Neural progenitor cell (in vitro differentiated cells): ENCODE results near the gene RNF157. TPM values are rescaled to one million over a fixed set of nuclear protein-coding genes. Genes with fewer than 3 reads are reported as not detected.
"Not testable (repeated sequence)": the region's sequence is repeated elsewhere in the genome, so short reads cannot be mapped to it uniquely, and the experiment has no call there.

Experiments
- DNase-seq: peaks from one replicate; pipeline ENCODE4 v3.0.0-alpha.2; 2016; ENCODE audit warnings: low spot score
- H2AFZ ChIP-seq: fragments of 200-600 bp; sonication (generic); replicated peaks from 2 replicates; pipeline ENCODE4 v1.6.1; 2016; ENCODE audit warnings: antibody characterized with exemption
- H3F3A ChIP-seq: fragments of 200-600 bp; sonication (generic); 2 replicates; pipeline ENCODE4 v1.6.1; 2016; ENCODE audit warnings: antibody characterized with exemption, low read depth
- H3K27ac ChIP-seq: fragments of 200-600 bp; sonication (generic); 2 replicates; pipeline ENCODE4 v1.5.1; 2016; ENCODE audit warnings: mild to moderate bottlenecking
- H3K27me3 ChIP-seq: fragments of 200-600 bp; sonication (generic); 2 replicates; pipeline ENCODE4 v1.6.1; 2016; ENCODE audit warnings: mild to moderate bottlenecking, moderate library complexity
- H3K36me3 ChIP-seq: fragments of 200-600 bp; sonication (generic); 2 replicates; pipeline ENCODE4 v1.5.1; 2016
- H3K4me1 ChIP-seq: fragments of 200-600 bp; sonication (generic); 2 replicates; pipeline ENCODE4 v1.6.1; 2016; ENCODE audit warnings: mixed run types
- H3K4me2 ChIP-seq: fragments of 200-600 bp; sonication (generic); 2 replicates; pipeline ENCODE4 v1.6.1; 2016
- H3K4me3 ChIP-seq: fragments of 200-600 bp; sonication (generic); 2 replicates; pipeline ENCODE4 v1.5.1; 2016
- H3K79me2 ChIP-seq: fragments of 200-600 bp; sonication (generic); 2 replicates; pipeline ENCODE4 v1.6.1; 2016; ENCODE audit warnings: low read depth
- H3K9ac ChIP-seq: fragments of 200-600 bp; sonication (generic); 2 replicates; pipeline ENCODE4 v1.6.1; 2016
- H3K9me3 ChIP-seq: fragments of 200-600 bp; sonication (generic); 2 replicates; pipeline ENCODE4 v1.5.1; 2016; ENCODE audit warnings: low read depth
- H4K20me1 ChIP-seq: fragments of 200-600 bp; sonication (generic); 2 replicates; pipeline ENCODE4 v1.6.1; 2016; ENCODE audit warnings: low read depth
- H3K27ac Mint-ChIP-seq: 3 replicates; pipeline ENCODE4 v1.8.0; 2021; ENCODE audit warnings: mixed read lengths
- H3K27me3 Mint-ChIP-seq: 2 replicates; pipeline ENCODE4 v1.8.0; 2022; ENCODE audit warnings: low read depth, mild to moderate bottlenecking, inconsistent platforms, moderate library complexity, mixed read lengths; ENCODE audit not compliant: insufficient read depth
- H3K36me3 Mint-ChIP-seq: 3 replicates; pipeline ENCODE4 v1.8.0; 2021; ENCODE audit warnings: mixed read lengths
- H3K4me1 Mint-ChIP-seq: 3 replicates; pipeline ENCODE4 v1.8.0; 2021; ENCODE audit warnings: mixed read lengths
- H3K4me3 Mint-ChIP-seq: 3 replicates; pipeline ENCODE4 v1.8.0; 2021; ENCODE audit warnings: mild to moderate bottlenecking, moderate library complexity, mixed read lengths
- H3K9me3 Mint-ChIP-seq: 3 replicates; pipeline ENCODE4 v1.8.0; 2020; ENCODE audit warnings: mixed read lengths
- EZH2 ChIP-seq: fragments of 200-600 bp; sonication (generic); IDR thresholded peaks from 2 replicates; pipeline ENCODE4 v1.6.1; 2017; ENCODE audit warnings: antibody characterized with exemption, mild to moderate bottlenecking, moderate library complexity
- EZH2phosphoT487 ChIP-seq: fragments of 200-600 bp; sonication (generic); IDR thresholded peaks from 2 replicates; pipeline ENCODE4 v1.6.1; 2017; ENCODE audit warnings: antibody characterized with exemption
- total RNA-seq: library from RNA; depleted of rRNA; stranded (reverse); fragments of >200 nt; gene quantifications from 2 replicates; pipeline ENCODE4 v1.2.3, GENCODE V29; 2015; ENCODE audit warnings: low replicate concordance
- TF ChIP-seq, protein P1 (sequence below): fragments of 200-600 bp; sonication (generic); IDR thresholded peaks from 2 replicates; pipeline ENCODE4 v1.5.1; 2017; ENCODE audit warnings: antibody characterized with exemption, mild to moderate bottlenecking

The RNF157 gene
- total RNA-seq, 1 donor from 2014 or later: 21.0 TPM

DNA sequence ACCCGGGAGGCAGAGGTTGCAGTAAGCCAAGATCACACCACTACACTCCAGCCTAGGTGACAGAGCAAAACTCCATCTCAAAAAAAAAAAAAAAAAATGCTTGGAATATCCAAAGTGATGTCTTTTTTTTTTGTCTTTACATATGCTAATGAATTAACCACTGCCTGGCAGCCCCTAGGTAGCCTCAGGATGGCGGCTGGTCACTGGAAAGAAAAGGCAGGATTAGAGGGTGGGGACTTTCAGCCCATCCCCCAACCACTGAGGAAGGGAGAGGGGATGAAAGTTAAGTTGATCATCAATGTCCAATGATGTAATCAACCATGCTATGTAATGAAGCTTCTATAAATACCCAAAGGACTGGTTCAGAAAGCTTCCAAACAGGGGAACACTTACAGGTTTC, 26.8 kb downstream of the RNF157 start:
- H3F3A ChIP-seq: peaks cover 3% of the 10 kb centered on the region
- H3K36me3 ChIP-seq: no peaks in the 10 kb centered on the region
- no peaks in the 10 kb centered on the region for H3K27me3 ChIP-seq
- Mint-ChIP-seq H3K36me3 (peaks cover 13% of the 10 kb centered on the region), H3K4me1 (peaks cover 10% of the 10 kb centered on the region), H3K4me3 (no peak overlapping the region), H3K27ac (no peak overlapping the region), H3K27me3 (no peaks in the 10 kb centered on the region), H3K9me3 (no peaks in the 10 kb centered on the region)
- H3K4me1 ChIP-seq: peaks cover 11% of the 10 kb centered on the region
- no peak overlapping the region for H2AFZ ChIP-seq
- H3K27ac ChIP-seq: no peak overlapping the region
- no peaks in the 10 kb centered on the region for H3K79me2 ChIP-seq
- no peak overlapping the region for H3K9ac ChIP-seq
- no peak overlapping the region for H3K4me2 ChIP-seq
- TF ChIP-seq EZH2phosphoT487: no peak
- TF ChIP-seq, protein P1, sequence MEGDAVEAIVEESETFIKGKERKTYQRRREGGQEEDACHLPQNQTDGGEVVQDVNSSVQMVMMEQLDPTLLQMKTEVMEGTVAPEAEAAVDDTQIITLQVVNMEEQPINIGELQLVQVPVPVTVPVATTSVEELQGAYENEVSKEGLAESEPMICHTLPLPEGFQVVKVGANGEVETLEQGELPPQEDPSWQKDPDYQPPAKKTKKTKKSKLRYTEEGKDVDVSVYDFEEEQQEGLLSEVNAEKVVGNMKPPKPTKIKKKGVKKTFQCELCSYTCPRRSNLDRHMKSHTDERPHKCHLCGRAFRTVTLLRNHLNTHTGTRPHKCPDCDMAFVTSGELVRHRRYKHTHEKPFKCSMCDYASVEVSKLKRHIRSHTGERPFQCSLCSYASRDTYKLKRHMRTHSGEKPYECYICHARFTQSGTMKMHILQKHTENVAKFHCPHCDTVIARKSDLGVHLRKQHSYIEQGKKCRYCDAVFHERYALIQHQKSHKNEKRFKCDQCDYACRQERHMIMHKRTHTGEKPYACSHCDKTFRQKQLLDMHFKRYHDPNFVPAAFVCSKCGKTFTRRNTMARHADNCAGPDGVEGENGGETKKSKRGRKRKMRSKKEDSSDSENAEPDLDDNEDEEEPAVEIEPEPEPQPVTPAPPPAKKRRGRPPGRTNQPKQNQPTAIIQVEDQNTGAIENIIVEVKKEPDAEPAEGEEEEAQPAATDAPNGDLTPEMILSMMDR: no peak
- TF ChIP-seq EZH2: no peak
- no peaks in the 10 kb centered on the region for H3K9me3 ChIP-seq
- H3K4me3 ChIP-seq: no peak overlapping the region
- DNase-seq: peak; percentile 30
- peaks cover 3% of the 10 kb centered on the region for H4K20me1 ChIP-seq

- Histone ChIP-seq H3K36me3 (no peaks in the 10 kb centered on the region), H3K9ac (no peak overlapping the region), H3K4me3 (no peak overlapping the region), H3K4me1 (peaks cover 1% of the 10 kb centered on the region), H4K20me1 (no peaks in the 10 kb centered on the region), H3K9me3 (no peaks in the 10 kb centered on the region), H3K27me3 (no peaks in the 10 kb centered on the region), H3F3A (no peaks in the 10 kb centered on the region), H3K27ac (no peak overlapping the region), H3K79me2 (no peaks in the 10 kb centered on the region), H3K4me2 (no peak overlapping the region), H2AFZ (no peak overlapping the region)
- H3K36me3 Mint-ChIP-seq: peaks cover 13% of the 10 kb centered on the region
- H3K4me3 Mint-ChIP-seq: no peak overlapping the region
- H3K9me3 Mint-ChIP-seq: no peaks in the 10 kb centered on the region
- TF ChIP-seq, protein P1: no peak
- no peak for TF ChIP-seq EZH2
- no peak for TF ChIP-seq EZH2phosphoT487
- H3K27me3 Mint-ChIP-seq: peaks cover 3% of the 10 kb centered on the region
- H3K4me1 Mint-ChIP-seq: peaks cover 16% of the 10 kb centered on the region
- no peak overlapping the region for H3K27ac Mint-ChIP-seq
- no peak for DNase-seq
Measured at GRCh38 chr17:76208120-76208519, 32.2 kb downstream of the RNF157 start.

DNA sequence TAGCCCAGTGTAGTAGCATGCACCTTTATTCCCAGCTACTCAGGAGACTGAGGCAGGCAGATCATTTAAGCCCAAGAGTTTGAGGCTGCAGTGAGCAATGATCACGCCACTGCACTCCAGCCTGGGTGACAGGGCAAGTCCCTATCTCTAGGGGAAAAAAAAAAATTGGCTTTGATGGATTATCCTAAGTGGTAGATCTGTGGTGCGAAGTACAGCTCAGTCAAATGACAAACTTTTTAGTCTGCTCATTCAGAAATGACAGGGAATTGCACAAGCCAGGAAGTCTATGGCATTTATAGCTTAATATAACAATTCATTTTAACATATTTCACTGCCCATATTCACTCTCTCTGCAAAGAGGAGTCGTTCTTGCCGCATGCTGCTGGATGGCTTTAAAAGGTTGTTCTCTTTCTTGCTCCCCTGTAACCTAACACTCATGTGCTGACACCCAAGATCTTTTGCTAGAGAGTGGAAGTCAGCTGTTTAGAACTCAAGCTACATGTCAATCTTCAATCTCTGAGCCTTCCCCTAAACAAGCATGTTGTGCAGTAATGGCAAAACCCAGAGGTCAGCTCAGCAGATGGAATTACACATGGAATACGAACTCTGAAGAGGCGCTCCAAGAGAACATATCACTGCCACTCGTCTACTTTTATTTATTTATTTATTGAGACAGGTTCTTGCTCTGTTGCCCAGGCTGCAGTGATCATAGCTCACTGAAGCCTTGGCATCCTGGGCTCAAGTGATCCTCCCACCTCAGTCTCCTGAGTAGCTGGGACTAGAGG, 32.8 kb downstream of the RNF157 start:
- no peaks in the 10 kb centered on the region for H3F3A ChIP-seq
- Mint-ChIP-seq H3K4me3 (no peak overlapping the region), H3K27me3 (peaks cover 3% of the 10 kb centered on the region), H3K4me1 (peaks cover 16% of the 10 kb centered on the region), H3K9me3 (no peaks in the 10 kb centered on the region), H3K36me3 (peaks cover 13% of the 10 kb centered on the region), H3K27ac (no peak overlapping the region)
- no peaks in the 10 kb centered on the region for H3K27me3 ChIP-seq
- no peak overlapping the region for H3K4me2 ChIP-seq
- H3K36me3 ChIP-seq: no peaks in the 10 kb centered on the region
- no peaks in the 10 kb centered on the region for H3K79me2 ChIP-seq
- DNase-seq: no peak
- no peak overlapping the region for H3K9ac ChIP-seq
- no peaks in the 10 kb centered on the region for H3K9me3 ChIP-seq
- H3K4me3 ChIP-seq: no peak overlapping the region
- no peak for TF ChIP-seq EZH2phosphoT487
- TF ChIP-seq EZH2: no peak
- TF ChIP-seq, protein P1: no peak
- H3K27ac ChIP-seq: no peak overlapping the region
- no peak overlapping the region for H2AFZ ChIP-seq
- H3K4me1 ChIP-seq: no peaks in the 10 kb centered on the region
- no peaks in the 10 kb centered on the region for H4K20me1 ChIP-seq

GRCh38 chr17:76205542-76206144, 34.6 kb downstream of the RNF157 start:
- H3K36me3 Mint-ChIP-seq, H3K4me1 ChIP-seq, H3K27ac Mint-ChIP-seq, H3K9me3 Mint-ChIP-seq, H3K27me3 Mint-ChIP-seq, H3K9ac ChIP-seq, H3K4me3 ChIP-seq, H3K27me3 ChIP-seq, H2AFZ ChIP-seq, H3K27ac ChIP-seq, H3K9me3 ChIP-seq, DNase-seq, H3K4me2 ChIP-seq, H4K20me1 ChIP-seq, H3K36me3 ChIP-seq, H3F3A ChIP-seq, H3K4me3 Mint-ChIP-seq, H3K79me2 ChIP-seq: not testable (repeated sequence)
- H3K4me1 Mint-ChIP-seq: peaks cover 16% of the 10 kb centered on the region
